GM12874 (cell line): ENCODE data around the gene TMOD4.

Source experiments
- CTCF ChIP-seq: IDR thresholded peaks from 2 replicates; pipeline ENCODE4 v1.5.1; 2011; ENCODE audit warnings: low read depth, mild to moderate bottlenecking, control low read depth, low read length, moderate library complexity; ENCODE audit not compliant: insufficient read depth

Gene TMOD4

DNA sequence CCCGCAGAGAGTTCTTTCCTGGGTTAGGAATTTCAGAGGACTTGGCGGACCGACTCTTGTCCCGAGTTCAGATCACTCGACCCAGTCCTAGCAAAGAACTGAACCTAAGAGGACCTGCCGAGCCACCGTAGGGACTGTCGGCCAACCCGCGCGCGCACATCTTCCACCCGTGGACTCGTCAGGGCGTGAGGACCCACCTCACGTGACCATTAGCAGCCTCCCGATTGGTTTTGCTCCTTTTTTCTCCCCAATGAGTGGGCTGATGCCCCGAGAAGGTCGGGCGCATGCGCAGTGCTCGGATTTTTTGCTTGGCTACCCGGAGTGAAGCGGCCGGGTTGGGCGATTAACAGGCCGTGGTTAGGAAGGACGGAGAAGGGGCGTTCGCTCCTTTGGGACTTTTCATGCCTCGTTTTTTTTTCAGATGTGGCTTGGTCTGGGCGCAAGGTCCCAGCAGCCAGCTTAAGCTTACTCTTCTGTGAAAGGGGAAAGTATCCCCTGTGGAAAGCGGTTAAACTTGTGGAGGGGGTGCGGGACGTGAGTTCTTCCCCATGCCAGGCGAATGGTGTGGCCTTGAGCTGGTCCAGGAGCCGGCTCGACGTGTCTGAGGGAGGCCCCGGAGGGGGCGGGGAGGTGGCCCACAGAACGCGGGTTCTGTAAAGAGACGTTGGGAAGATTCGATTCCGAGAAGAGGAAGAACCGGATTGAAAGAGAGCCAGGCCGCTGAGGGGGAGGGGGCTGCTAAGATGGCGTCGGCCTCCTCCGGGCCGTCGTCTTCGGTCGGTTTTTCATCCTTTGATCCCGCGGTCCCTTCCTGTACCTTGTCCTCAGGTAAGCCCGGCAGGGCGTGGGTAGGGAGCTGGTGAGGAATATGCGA is 22.7 kb upstream of the TMOD4 start, which contains the start of gene PIP5K1A:
PIP5K1A (plus strand) TSS at position 299 of the 874 bp plus-strand sequence; CDS start at position 744, 445 bp downstream.
- TF ChIP-seq CTCF: no peak

GRCh38 chr1:151197863-151198253 is 22.1 kb upstream of the TMOD4 start:
- no peak for TF ChIP-seq CTCF

- TF ChIP-seq CTCF: no peak; the same call in 1 of the 2 replicates
Measured at GRCh38 chr1:151196292-151196800, 20.6 kb upstream of the TMOD4 start.

DNA sequence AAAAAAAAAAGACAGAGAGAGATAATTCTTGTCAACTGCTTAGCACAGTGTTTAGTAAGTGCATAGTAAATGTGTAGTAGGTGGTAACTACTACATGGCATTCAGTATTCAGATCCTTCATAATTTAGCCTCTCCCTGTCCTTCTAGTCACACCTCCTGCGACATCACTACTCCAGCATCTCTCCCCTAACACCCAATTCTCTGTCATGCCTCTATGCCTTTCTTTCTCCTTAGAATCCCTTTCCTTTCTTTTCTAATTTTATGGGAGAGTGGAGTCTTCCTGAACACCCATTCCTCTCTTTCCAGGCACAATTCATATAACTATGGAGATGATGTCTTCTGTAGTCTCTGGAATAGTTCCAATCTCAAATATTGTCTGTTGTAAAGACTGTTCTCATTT is 18.1 kb upstream of the TMOD4 start:
- TF ChIP-seq CTCF: no peak

GRCh38 chr1:151193304-151193703 is 17.5 kb upstream of the TMOD4 start:
- no peak for TF ChIP-seq CTCF

- TF ChIP-seq CTCF: no peak
Measured at GRCh38 chr1:151192047-151192446, 16.3 kb upstream of the TMOD4 start.

DNA sequence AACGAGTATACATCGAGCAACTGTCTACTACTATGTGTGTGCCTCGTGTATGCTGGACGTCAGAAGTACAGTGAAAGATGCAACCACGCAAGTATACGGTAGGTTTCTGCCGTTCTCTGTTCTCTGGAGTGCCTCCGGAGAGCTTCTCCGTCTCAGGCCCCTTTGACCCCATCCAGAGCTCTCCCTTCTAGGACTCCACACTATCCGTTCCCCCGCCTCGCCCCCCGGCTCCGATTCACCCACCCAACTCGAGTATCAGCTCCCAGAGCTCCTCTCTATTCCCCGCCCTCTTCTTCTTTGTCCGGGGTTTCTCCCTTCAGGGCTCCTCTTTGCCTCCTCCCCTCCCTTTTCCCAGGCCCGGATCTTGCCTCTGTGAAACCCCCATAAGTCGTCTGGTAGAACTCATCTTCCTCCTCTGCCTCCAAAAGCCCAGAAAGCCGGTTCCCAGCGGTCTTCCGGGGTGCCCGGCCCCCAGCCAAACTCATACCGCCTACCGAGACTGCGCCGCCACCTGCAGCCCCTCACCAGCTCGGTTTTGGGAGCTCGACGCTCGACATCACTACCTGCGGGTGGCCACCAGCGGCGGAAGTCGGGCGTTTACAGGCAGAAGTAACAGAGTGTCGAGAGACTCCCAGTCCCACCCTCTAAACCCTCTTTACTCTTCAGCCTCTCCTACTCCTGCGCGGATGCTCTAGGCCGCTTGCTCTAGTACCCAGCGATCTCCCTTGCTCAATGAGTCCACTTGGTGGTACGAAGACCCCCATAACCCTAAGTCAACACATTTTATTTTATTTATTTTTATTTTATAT is 14.1 kb upstream of the TMOD4 start, which contains the start of gene VPS72:
VPS72 (minus strand) TSS at position 561 of the 809 bp plus-strand sequence; CDS start at position 485, 76 bp downstream.
- TF ChIP-seq CTCF: no peak
